Subcutaneous abdominal adipose tissue (tissue), 5 donors: ENCODE data around the gene MAPKAP1.

ENCODE experiments used
- H3K27ac ChIP-seq: one replicate; pipeline ENCODE4 v1.7.0; 2013; ENCODE audit warnings: low read depth, mild to moderate bottlenecking, inconsistent platforms, low read length, moderate library complexity
- H3K27me3 ChIP-seq, 5 donors: one replicate each; pipeline ENCODE4 v1.7.0; 2013; ENCODE audit warnings: low read length in 5 of 5, inconsistent platforms in 1 of 5; ENCODE audit not compliant: control insufficient read depth in 5 of 5, insufficient read depth in 4 of 5
- H3K36me3 ChIP-seq, 5 donors: one replicate each; pipeline ENCODE4 v1.7.0; 2013; ENCODE audit warnings: low read length in 5 of 5; ENCODE audit not compliant: control insufficient read depth in 5 of 5, insufficient read depth in 5 of 5
- H3K4me1 ChIP-seq, 5 donors: one replicate each; pipeline ENCODE4 v1.7.0; 2013; ENCODE audit warnings: low read length in 5 of 5, mild to moderate bottlenecking in 3 of 5, moderate library complexity in 1 of 5; ENCODE audit not compliant: control insufficient read depth in 5 of 5, insufficient read depth in 5 of 5
- H3K4me3 ChIP-seq, 5 donors: one replicate each; pipeline ENCODE4 v1.7.0; 2013; ENCODE audit warnings: low read length in 5 of 5, low read depth in 1 of 5
- H3K9ac ChIP-seq, 5 donors: one replicate each; pipeline ENCODE4 v1.7.0; 2013; ENCODE audit warnings: low read length in 5 of 5, mild to moderate bottlenecking in 4 of 5, moderate library complexity in 3 of 5
- H3K9me3 ChIP-seq, 5 donors: one replicate each; pipeline ENCODE4 v1.7.0; 2013; ENCODE audit warnings: low read length in 5 of 5; ENCODE audit not compliant: control insufficient read depth in 5 of 5
- donor health status: healthy.
- donor health status: healthy.
- donor health status: healthy.
- donor health status: healthy.
- donor health status: healthy.

Gene MAPKAP1

GRCh38 chr9:125603478-125604021 is 103.5 kb downstream of the MAPKAP1 start:
- H3K4me1 ChIP-seq: peaks cover 0 to 4% (median 2%) of the 10 kb centered on the region in 5 donors
- no peaks in the 10 kb centered on the region for H3K27me3 ChIP-seq
- no peak overlapping the region for H3K9ac ChIP-seq
- no peaks in the 10 kb centered on the region for H3K9me3 ChIP-seq
- H3K27ac ChIP-seq: no peak overlapping the region
- H3K4me3 ChIP-seq: no peak overlapping the region
- no peaks in the 10 kb centered on the region for H3K36me3 ChIP-seq

GRCh38 chr9:125601961-125602360 is 105.0 kb downstream of the MAPKAP1 start:
- Histone ChIP-seq H3K27me3 (no peaks in the 10 kb centered on the region), H3K27ac (no peak overlapping the region), H3K4me3 (no peak overlapping the region), H3K9me3 (no peaks in the 10 kb centered on the region), H3K9ac (no peak overlapping the region), H3K36me3 (no peaks in the 10 kb centered on the region), H3K4me1 (no peaks in the 10 kb centered on the region)

GRCh38 chr9:125600194-125600593 is 106.8 kb downstream of the MAPKAP1 start:
- Histone ChIP-seq H3K27ac (no peak overlapping the region), H3K27me3 (no peaks in the 10 kb centered on the region), H3K4me3 (no peak overlapping the region), H3K4me1 (no peaks in the 10 kb centered on the region), H3K36me3 (no peaks in the 10 kb centered on the region), H3K9ac (no peak overlapping the region), H3K9me3 (no peaks in the 10 kb centered on the region)

GRCh38 chr9:125594223-125594610 is 112.8 kb downstream of the MAPKAP1 start:
- Histone ChIP-seq H3K4me1 (peaks cover 0 to 4% (median 3%) of the 10 kb centered on the region in 5 donors), H3K4me3 (no peak overlapping the region), H3K27me3 (no peaks in the 10 kb centered on the region), H3K27ac (no peak overlapping the region), H3K9me3 (no peaks in the 10 kb centered on the region), H3K36me3 (no peaks in the 10 kb centered on the region), H3K9ac (no peak overlapping the region)

GRCh38 chr9:125593581-125594222 is 113.3 kb downstream of the MAPKAP1 start:
- no peak overlapping the region for H3K4me3 ChIP-seq
- no peaks in the 10 kb centered on the region for H3K36me3 ChIP-seq
- H3K27ac ChIP-seq: no peak overlapping the region
- no peaks in the 10 kb centered on the region for H3K9me3 ChIP-seq
- H3K27me3 ChIP-seq: no peaks in the 10 kb centered on the region
- H3K9ac ChIP-seq: no peak overlapping the region
- H3K4me1 ChIP-seq: peaks cover 0 to 4% (median 3%) of the 10 kb centered on the region in 5 donors

- Histone ChIP-seq H3K9me3 (no peaks in the 10 kb centered on the region), H3K9ac (no peak overlapping the region), H3K36me3 (no peaks in the 10 kb centered on the region), H3K27ac (no peak overlapping the region), H3K4me1 (peaks cover 0 to 4% (median 3%) of the 10 kb centered on the region in 5 donors), H3K27me3 (no peaks in the 10 kb centered on the region), H3K4me3 (no peak overlapping the region)
Observed at GRCh38 chr9:125591888-125592287, 115.1 kb downstream of the MAPKAP1 start.

- no peak overlapping the region for H3K9ac ChIP-seq
- H3K27me3 ChIP-seq: no peaks in the 10 kb centered on the region
- H3K9me3 ChIP-seq: no peaks in the 10 kb centered on the region
- H3K27ac ChIP-seq: no peak overlapping the region
- no peak overlapping the region for H3K4me3 ChIP-seq
- no peaks in the 10 kb centered on the region for H3K36me3 ChIP-seq
- H3K4me1 ChIP-seq: peaks cover 0 to 4% (median 3%) of the 10 kb centered on the region in 5 donors
Observed at GRCh38 chr9:125591245-125591644, 115.8 kb downstream of the MAPKAP1 start.

- Histone ChIP-seq H3K4me3 (no peak overlapping the region), H3K9ac (no peak overlapping the region), H3K27me3 (no peaks in the 10 kb centered on the region), H3K9me3 (no peaks in the 10 kb centered on the region), H3K4me1 (peaks cover 0 to 6% (median 4%) of the 10 kb centered on the region in 5 donors), H3K36me3 (peaks cover 0 to 12% (median 6%) of the 10 kb centered on the region in 5 donors), H3K27ac (no peak overlapping the region)
Observed at GRCh38 chr9:125589287-125589686, 117.7 kb downstream of the MAPKAP1 start.

- Histone ChIP-seq H3K27me3 (no peaks in the 10 kb centered on the region), H3K9ac (no peak overlapping the region), H3K27ac (no peak overlapping the region), H3K9me3 (no peaks in the 10 kb centered on the region), H3K4me3 (no peak overlapping the region), H3K4me1 (peaks cover 0 to 5% (median 0%) of the 10 kb centered on the region in 5 donors), H3K36me3 (peaks cover 0 to 13% (median 6%) of the 10 kb centered on the region in 5 donors)
Observed at GRCh38 chr9:125587819-125588460, 119.1 kb downstream of the MAPKAP1 start.

GRCh38 chr9:125586172-125586511 is 120.9 kb downstream of the MAPKAP1 start:
- Histone ChIP-seq H3K9me3 (no peaks in the 10 kb centered on the region), H3K4me1 (peaks cover 0 to 5% (median 0%) of the 10 kb centered on the region in 5 donors), H3K9ac (no peak overlapping the region), H3K27ac (no peak overlapping the region), H3K4me3 (no peak overlapping the region), H3K36me3 (peaks cover 0 to 13% (median 9%) of the 10 kb centered on the region in 5 donors), H3K27me3 (no peaks in the 10 kb centered on the region)
